Measurements from ENCODE around the gene UBN1. TPM values are rescaled to one million over a fixed set of nuclear protein-coding genes. Genes with fewer than 3 reads are reported as not detected.

The UBN1 gene
- total RNA-seq, 1 experiment from 2014 or later = 63.1 TPM

DNA sequence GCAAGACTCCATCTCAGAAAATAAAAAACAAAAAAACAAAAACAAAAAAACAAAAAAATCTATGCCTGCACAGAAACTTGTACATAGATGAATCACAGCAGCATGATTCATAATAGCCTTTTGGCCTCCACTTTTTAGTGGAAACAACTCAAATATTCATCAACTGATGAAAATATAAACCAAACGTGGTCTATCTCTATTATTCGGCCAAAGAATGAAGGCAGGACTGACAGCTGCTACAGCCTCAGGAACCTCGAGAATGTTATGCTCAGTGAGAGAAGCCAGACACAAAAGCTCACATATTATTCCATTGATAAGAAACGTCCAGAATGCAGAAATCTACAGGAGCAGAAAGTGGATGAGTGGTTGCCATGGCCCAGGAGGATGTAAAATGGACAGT lies 69.8 kb downstream of the UBN1 start:
- H3K4me3 ChIP-seq (ENCODE audit: low read depth in 2 of 2, low read length in 2 of 2) = no peak overlapping the region

DNA sequence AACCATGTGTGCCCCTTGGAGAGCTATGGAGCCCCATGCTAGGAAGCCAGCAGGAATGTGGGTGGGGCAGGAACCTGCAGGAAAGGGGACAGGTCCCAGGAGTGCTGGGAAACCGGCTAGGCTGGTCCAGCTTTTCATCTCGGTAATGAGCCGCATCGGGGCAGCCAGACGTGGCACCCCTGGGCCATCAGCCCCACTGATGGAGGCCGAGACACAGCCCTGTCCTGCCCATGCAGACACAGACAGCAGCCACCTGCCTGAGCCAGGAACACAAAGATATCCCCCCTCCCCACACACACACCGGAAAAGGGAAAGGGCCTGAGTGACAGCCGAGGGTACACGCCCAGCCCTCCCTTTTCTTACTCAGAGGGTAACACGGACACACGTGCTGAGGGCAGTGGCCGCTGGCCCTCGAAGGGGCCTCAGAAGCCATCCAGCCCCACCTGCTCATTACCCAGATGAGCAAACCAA lies 71.5 kb downstream of the UBN1 start:
- H3K27ac ChIP-seq (ENCODE audit: low read length) = no peak overlapping the region
- H3K4me1 ChIP-seq (ENCODE audit: control insufficient read depth, insufficient read depth, low read length) = no peaks in the 10 kb centered on the region
- no peaks in the 10 kb centered on the region for H3K36me3 ChIP-seq (ENCODE audit: control insufficient read depth, insufficient read depth, low read length)
- DNase-seq (ENCODE audit: low read depth, low spot score) = no peak
- no peaks in the 10 kb centered on the region for H3K27me3 ChIP-seq (ENCODE audit: control insufficient read depth, insufficient read depth, low read length)
- BruUV-seq (replicated peaks) = no TSS peak
- ChIA-PET CTCF (no interaction called here), POLR2A (no interaction called here)
- H3K4me3 ChIP-seq (ENCODE audit: low read depth in 2 of 2, low read length in 2 of 2) = no peak overlapping the region
- intact Hi-C loops (cut with micrococcal nuclease; ENCODE audit: unreplicated experiment) (no loop called here), in situ Hi-C loops (cut with HindIII; ENCODE audit: low pct_unique_long_range_greater_than_20kb, low sequenced_read_pairs) (no loop called here)
- no peak for ATAC-seq
- no peak for TF ChIP-seq TCF7L2 (IDR thresholded peaks at IDR 0.05; ENCODE audit: low read depth, low read length)
- TF ChIP-seq, protein P1, sequence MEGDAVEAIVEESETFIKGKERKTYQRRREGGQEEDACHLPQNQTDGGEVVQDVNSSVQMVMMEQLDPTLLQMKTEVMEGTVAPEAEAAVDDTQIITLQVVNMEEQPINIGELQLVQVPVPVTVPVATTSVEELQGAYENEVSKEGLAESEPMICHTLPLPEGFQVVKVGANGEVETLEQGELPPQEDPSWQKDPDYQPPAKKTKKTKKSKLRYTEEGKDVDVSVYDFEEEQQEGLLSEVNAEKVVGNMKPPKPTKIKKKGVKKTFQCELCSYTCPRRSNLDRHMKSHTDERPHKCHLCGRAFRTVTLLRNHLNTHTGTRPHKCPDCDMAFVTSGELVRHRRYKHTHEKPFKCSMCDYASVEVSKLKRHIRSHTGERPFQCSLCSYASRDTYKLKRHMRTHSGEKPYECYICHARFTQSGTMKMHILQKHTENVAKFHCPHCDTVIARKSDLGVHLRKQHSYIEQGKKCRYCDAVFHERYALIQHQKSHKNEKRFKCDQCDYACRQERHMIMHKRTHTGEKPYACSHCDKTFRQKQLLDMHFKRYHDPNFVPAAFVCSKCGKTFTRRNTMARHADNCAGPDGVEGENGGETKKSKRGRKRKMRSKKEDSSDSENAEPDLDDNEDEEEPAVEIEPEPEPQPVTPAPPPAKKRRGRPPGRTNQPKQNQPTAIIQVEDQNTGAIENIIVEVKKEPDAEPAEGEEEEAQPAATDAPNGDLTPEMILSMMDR (IDR thresholded peaks at IDR 0.05) = no peak
- no peak for TF ChIP-seq SIN3A (IDR thresholded peaks at IDR 0.05; ENCODE audit: borderline replicate concordance, insufficient read depth, low read depth, low read length)
- no peak for TF ChIP-seq POLR2AphosphoS5 (IDR thresholded peaks at IDR 0.05; ENCODE audit: low read depth, low read length)
- TF ChIP-seq, protein P2, sequence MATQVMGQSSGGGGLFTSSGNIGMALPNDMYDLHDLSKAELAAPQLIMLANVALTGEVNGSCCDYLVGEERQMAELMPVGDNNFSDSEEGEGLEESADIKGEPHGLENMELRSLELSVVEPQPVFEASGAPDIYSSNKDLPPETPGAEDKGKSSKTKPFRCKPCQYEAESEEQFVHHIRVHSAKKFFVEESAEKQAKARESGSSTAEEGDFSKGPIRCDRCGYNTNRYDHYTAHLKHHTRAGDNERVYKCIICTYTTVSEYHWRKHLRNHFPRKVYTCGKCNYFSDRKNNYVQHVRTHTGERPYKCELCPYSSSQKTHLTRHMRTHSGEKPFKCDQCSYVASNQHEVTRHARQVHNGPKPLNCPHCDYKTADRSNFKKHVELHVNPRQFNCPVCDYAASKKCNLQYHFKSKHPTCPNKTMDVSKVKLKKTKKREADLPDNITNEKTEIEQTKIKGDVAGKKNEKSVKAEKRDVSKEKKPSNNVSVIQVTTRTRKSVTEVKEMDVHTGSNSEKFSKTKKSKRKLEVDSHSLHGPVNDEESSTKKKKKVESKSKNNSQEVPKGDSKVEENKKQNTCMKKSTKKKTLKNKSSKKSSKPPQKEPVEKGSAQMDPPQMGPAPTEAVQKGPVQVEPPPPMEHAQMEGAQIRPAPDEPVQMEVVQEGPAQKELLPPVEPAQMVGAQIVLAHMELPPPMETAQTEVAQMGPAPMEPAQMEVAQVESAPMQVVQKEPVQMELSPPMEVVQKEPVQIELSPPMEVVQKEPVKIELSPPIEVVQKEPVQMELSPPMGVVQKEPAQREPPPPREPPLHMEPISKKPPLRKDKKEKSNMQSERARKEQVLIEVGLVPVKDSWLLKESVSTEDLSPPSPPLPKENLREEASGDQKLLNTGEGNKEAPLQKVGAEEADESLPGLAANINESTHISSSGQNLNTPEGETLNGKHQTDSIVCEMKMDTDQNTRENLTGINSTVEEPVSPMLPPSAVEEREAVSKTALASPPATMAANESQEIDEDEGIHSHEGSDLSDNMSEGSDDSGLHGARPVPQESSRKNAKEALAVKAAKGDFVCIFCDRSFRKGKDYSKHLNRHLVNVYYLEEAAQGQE (IDR thresholded peaks at IDR 0.05; ENCODE audit: insufficient read depth in 1 of 2, low read depth in 2 of 2, low read length in 1 of 2) = no peak
- no peaks in the 10 kb centered on the region for H3K9me3 ChIP-seq (ENCODE audit: control insufficient read depth, insufficient read depth, low read depth, low read length)

More for the DNA sequence above, 69.8 kb downstream of the UBN1 start:
- TF ChIP-seq SIN3A (IDR thresholded peaks at IDR 0.05; ENCODE audit: borderline replicate concordance, insufficient read depth, low read depth, low read length) (no peak), TCF7L2 (IDR thresholded peaks at IDR 0.05; ENCODE audit: low read depth, low read length) (no peak), POLR2AphosphoS5 (IDR thresholded peaks at IDR 0.05; ENCODE audit: low read depth, low read length) (no peak)
- TF ChIP-seq, protein P1 (IDR thresholded peaks at IDR 0.05) = no peak
- TF ChIP-seq, protein P2 (IDR thresholded peaks at IDR 0.05; ENCODE audit: insufficient read depth in 1 of 2, low read depth in 2 of 2, low read length in 1 of 2) = no peak
- Histone ChIP-seq H3K36me3 (ENCODE audit: control insufficient read depth, insufficient read depth, low read length) (no peaks in the 10 kb centered on the region), H3K27me3 (ENCODE audit: control insufficient read depth, insufficient read depth, low read length) (no peaks in the 10 kb centered on the region), H3K9me3 (ENCODE audit: control insufficient read depth, insufficient read depth, low read depth, low read length) (no peaks in the 10 kb centered on the region), H3K27ac (ENCODE audit: low read length) (no peak overlapping the region), H3K4me1 (ENCODE audit: control insufficient read depth, insufficient read depth, low read length) (no peaks in the 10 kb centered on the region)
- in situ Hi-C loops (cut with HindIII; ENCODE audit: low pct_unique_long_range_greater_than_20kb, low sequenced_read_pairs) = no loop called here
- BruUV-seq (replicated peaks) = no TSS peak
- ChIA-PET POLR2A (no interaction called here), CTCF (no interaction called here)
- intact Hi-C loops (cut with micrococcal nuclease; ENCODE audit: unreplicated experiment) = no loop called here
- DNase-seq (ENCODE audit: low read depth, low spot score) = no peak
- ATAC-seq = no peak
